ENCODE measurements around the gene ZDHHC9. TPM values are rescaled to one million over a fixed set of nuclear protein-coding genes. Genes with fewer than 3 reads are reported as not detected.

ZDHHC9 gene
- polyA plus RNA-seq, 1 experiment, result 47.5 TPM

DNA sequence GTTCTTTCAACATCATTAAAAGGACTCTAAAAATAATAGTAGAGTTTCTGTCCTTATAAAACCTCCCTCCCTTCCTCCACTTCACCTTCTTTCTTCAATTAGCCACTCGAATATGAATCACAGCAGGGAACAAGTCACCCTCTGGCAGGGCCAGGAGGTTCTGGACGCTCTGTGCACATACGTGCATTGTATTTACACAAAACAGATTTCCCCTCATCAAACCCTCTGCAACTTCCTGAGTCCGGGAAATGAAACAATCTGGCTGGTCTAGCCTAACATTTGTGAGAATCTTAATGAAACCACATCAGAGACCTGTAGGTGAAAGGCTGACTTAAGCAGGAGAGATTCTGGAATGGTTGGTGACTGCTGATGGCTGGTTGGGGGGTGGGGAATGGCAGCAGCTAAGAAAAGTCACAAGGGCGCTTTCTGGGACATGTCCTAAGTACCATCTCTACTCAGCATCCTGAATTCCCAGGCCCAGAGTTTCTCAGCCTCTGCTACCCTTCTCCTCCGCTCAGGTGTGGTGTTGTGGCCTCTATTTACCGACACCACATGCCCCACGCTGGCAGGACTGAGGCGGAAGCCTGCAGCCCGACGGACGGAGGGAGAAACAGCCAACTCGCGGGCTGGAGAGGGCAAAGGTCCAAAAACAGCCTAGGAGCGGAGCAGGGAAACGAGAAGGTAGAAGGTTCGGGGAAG is 1.0 kb downstream of the ZDHHC9 start:
- peak overlapping the region; percentile 61 for H3K4me3 ChIP-seq (ENCODE audit: low read depth, low read length)
- H3K36me3 ChIP-seq (ENCODE audit: control insufficient read depth, insufficient read depth, low read length), result peaks cover 1% of the 10 kb centered on the region
- POLR2A ChIA-PET, result no interaction called here
- H3K27me3 ChIP-seq (ENCODE audit: control insufficient read depth, insufficient read depth, low read length), result no peaks in the 10 kb centered on the region
- CTCF ChIA-PET, result no interaction called here
- TF ChIP-seq, protein P1, sequence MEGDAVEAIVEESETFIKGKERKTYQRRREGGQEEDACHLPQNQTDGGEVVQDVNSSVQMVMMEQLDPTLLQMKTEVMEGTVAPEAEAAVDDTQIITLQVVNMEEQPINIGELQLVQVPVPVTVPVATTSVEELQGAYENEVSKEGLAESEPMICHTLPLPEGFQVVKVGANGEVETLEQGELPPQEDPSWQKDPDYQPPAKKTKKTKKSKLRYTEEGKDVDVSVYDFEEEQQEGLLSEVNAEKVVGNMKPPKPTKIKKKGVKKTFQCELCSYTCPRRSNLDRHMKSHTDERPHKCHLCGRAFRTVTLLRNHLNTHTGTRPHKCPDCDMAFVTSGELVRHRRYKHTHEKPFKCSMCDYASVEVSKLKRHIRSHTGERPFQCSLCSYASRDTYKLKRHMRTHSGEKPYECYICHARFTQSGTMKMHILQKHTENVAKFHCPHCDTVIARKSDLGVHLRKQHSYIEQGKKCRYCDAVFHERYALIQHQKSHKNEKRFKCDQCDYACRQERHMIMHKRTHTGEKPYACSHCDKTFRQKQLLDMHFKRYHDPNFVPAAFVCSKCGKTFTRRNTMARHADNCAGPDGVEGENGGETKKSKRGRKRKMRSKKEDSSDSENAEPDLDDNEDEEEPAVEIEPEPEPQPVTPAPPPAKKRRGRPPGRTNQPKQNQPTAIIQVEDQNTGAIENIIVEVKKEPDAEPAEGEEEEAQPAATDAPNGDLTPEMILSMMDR (IDR thresholded peaks at IDR 0.05; ENCODE audit: insufficient read depth, low read depth, low read length), result no peak
- DNase-seq (ENCODE audit: low read depth), result peak; percentile 7

DNA sequence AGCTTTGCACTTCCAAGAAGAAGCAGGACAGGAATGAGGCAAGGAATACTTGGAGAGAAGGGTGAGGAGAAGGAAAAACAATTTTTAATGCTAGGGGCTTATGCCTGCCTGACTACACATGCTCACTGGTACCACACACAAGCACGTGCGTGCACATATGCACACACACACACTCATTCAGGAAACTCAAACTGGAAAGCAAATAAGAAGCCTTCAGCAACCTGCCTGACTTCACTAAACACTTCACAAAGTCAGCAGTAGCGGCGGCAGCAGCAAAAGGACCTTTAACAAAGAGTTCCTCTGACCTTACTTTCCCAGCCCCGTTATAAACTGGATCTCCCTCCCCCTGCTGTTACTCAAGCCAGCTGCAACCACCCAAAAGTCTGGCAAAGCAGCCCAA is 3.3 kb downstream of the ZDHHC9 start:
- TF ChIP-seq, protein P1 (IDR thresholded peaks at IDR 0.05; ENCODE audit: insufficient read depth, low read depth, low read length), result no peak
- Histone ChIP-seq H3K27me3 (ENCODE audit: control insufficient read depth, insufficient read depth, low read length) (no peaks in the 10 kb centered on the region), H3K36me3 (ENCODE audit: control insufficient read depth, insufficient read depth, low read length) (peaks cover 4% of the 10 kb centered on the region), H3K4me3 (ENCODE audit: low read depth, low read length) (no peak overlapping the region)
- CTCF ChIA-PET, result no interaction called here
- no peak for DNase-seq (ENCODE audit: low read depth)
- POLR2A ChIA-PET, result no interaction called here

- H3K4me3 ChIP-seq (ENCODE audit: low read depth, low read length), result no peak overlapping the region
- DNase-seq (ENCODE audit: low read depth), result no peak
- H3K36me3 ChIP-seq (ENCODE audit: control insufficient read depth, insufficient read depth, low read length), result peaks cover 4% of the 10 kb centered on the region
- ChIA-PET CTCF (no interaction called here), POLR2A (no interaction called here)
- no peaks in the 10 kb centered on the region for H3K27me3 ChIP-seq (ENCODE audit: control insufficient read depth, insufficient read depth, low read length)
- TF ChIP-seq, protein P1 (IDR thresholded peaks at IDR 0.05; ENCODE audit: insufficient read depth, low read depth, low read length), result no peak
These were observed 6.9 kb downstream of the ZDHHC9 start for GRCh38 chrX:129836827-129837226.

DNA sequence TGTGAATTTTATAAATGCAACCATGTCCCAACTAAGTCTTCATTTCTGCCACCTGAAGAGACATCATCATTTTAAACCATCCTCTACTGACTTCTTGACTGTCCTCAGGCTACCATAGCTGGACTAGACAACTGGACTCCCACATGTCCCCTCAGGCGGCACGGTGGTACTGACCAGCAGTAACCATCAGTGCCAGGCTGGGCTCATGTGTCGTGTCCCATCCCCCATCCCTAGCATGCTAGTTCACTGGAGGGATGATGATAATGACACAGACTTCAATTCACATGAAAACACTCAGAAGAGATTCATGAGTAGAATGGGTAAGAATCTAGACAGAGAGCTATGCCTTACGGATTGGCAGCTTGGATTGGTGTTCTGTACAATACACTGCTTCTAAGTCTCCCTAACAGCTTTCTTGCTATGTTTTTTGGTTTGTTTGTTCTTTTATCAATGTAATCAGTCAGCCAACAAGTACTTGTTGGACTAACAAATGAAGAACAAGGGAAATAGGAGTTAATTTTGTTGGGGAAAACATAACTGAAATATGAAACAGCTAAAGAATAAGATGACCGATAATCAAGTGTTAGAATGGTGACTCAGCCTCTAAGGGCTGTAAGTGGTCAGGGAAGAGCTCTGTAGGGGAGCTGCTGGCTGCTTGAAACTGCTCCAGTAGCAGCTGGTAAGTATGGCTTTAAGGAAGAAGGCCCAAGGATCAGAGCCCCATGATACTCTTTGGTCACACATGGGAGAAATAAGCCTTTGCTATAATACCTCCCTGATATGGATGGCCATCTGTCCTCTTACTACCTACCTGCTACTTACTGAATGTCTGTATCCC is 10.3 kb downstream of the ZDHHC9 start:
- POLR2A ChIA-PET, result interaction anchor here (0.5 kb wide), 1 partner anchor 9 kb away, joined by 4 read pairs; no protein-coding TSS in a partner anchor
- CTCF ChIA-PET, result no interaction called here
- Histone ChIP-seq H3K4me3 (ENCODE audit: low read depth, low read length) (no peak overlapping the region), H3K27me3 (ENCODE audit: control insufficient read depth, insufficient read depth, low read length) (no peaks in the 10 kb centered on the region), H3K36me3 (ENCODE audit: control insufficient read depth, insufficient read depth, low read length) (peaks cover 4% of the 10 kb centered on the region)
- DNase-seq (ENCODE audit: low read depth), result peak; percentile 10
- TF ChIP-seq, protein P1 (IDR thresholded peaks at IDR 0.05; ENCODE audit: insufficient read depth, low read depth, low read length), result no peak
